Measurements from ENCODE around the gene CFL2. TPM values are rescaled to one million over a fixed set of nuclear protein-coding genes. Genes with fewer than 3 reads are reported as not detected.
A peak's percentile ranks its signal among the peaks of the same experiment; 100 is the strongest.

The CFL2 gene
- total and polyA plus RNA-seq, 2 of the 13 experiments (the other 11 are each of a cell fraction or from before 2014, with no cell fraction given): 114 to 158 TPM

GRCh38 chr14:34693228-34693939 is 21.0 kb downstream of the CFL2 start (continued):
- TF ChIP-seq, protein P1, sequence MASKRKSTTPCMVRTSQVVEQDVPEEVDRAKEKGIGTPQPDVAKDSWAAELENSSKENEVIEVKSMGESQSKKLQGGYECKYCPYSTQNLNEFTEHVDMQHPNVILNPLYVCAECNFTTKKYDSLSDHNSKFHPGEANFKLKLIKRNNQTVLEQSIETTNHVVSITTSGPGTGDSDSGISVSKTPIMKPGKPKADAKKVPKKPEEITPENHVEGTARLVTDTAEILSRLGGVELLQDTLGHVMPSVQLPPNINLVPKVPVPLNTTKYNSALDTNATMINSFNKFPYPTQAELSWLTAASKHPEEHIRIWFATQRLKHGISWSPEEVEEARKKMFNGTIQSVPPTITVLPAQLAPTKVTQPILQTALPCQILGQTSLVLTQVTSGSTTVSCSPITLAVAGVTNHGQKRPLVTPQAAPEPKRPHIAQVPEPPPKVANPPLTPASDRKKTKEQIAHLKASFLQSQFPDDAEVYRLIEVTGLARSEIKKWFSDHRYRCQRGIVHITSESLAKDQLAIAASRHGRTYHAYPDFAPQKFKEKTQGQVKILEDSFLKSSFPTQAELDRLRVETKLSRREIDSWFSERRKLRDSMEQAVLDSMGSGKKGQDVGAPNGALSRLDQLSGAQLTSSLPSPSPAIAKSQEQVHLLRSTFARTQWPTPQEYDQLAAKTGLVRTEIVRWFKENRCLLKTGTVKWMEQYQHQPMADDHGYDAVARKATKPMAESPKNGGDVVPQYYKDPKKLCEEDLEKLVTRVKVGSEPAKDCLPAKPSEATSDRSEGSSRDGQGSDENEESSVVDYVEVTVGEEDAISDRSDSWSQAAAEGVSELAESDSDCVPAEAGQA (IDR thresholded peaks at IDR 0.05; ENCODE audit: low read depth): no peak
- TF ChIP-seq, protein P1 (CRISPR knock-in tag; IDR thresholded peaks at IDR 0.05; ENCODE audit: borderline replicate concordance): no peak
- peak; percentile 49; the same call in 1 of the 2 replicates for TF ChIP-seq ARID2 (CRISPR knock-in tag; IDR thresholded peaks at IDR 0.05; ENCODE audit: borderline replicate concordance)
- TF ChIP-seq NR2F6 (IDR thresholded peaks at IDR 0.05): 0 out of 2 replicates have a peak, but pooled peaks have one; percentile 20
- peak; percentile 53; the same call in 1 of the 2 replicates for TF ChIP-seq NR2F6 (CRISPR knock-in tag; IDR thresholded peaks at IDR 0.05)
- TF ChIP-seq ZNF768 (CRISPR knock-in tag; IDR thresholded peaks at IDR 0.05): peak; percentile 39; the same call in 1 of the 2 replicates
- 0 out of 2 replicates have a peak, but pooled peaks have one; percentile 68 for TF ChIP-seq RELA (CRISPR knock-in tag; IDR thresholded peaks at IDR 0.05)
- no peak; the same call in 1 of the 2 replicates for TF ChIP-seq ZNF619 (CRISPR knock-in tag; IDR thresholded peaks at IDR 0.05)
- TF ChIP-seq FOXJ3 (CRISPR knock-in tag; IDR thresholded peaks at IDR 0.05; ENCODE audit: borderline replicate concordance): no peak
- TF ChIP-seq ZNF75D (CRISPR knock-in tag; IDR thresholded peaks at IDR 0.05; ENCODE audit: borderline replicate concordance): no peak
- TF ChIP-seq RXRA (CRISPR knock-in tag; IDR thresholded peaks at IDR 0.05): peak; percentile 58
- no peak for TF ChIP-seq ZNF678 (CRISPR knock-in tag; IDR thresholded peaks at IDR 0.05)
- TF ChIP-seq, protein P2, sequence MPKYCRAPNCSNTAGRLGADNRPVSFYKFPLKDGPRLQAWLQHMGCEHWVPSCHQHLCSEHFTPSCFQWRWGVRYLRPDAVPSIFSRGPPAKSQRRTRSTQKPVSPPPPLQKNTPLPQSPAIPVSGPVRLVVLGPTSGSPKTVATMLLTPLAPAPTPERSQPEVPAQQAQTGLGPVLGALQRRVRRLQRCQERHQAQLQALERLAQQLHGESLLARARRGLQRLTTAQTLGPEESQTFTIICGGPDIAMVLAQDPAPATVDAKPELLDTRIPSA (CRISPR knock-in tag; IDR thresholded peaks at IDR 0.05; ENCODE audit: borderline replicate concordance): no peak
- TF ChIP-seq ZNF773 (CRISPR knock-in tag; IDR thresholded peaks at IDR 0.05; ENCODE audit: borderline replicate concordance): 0 out of 2 replicates have a peak, but pooled peaks have one; percentile 56
- TF ChIP-seq RBAK (CRISPR knock-in tag; IDR thresholded peaks at IDR 0.05): no peak
- TF ChIP-seq MTF1 (CRISPR knock-in tag; IDR thresholded peaks at IDR 0.05): no peak
- TF ChIP-seq IRF9 (CRISPR knock-in tag; IDR thresholded peaks at IDR 0.05; ENCODE audit: borderline replicate concordance): peak; percentile 56; the same call in 1 of the 2 replicates
- no peak; the same call in 1 of the 2 replicates for TF ChIP-seq ZNF335 (CRISPR knock-in tag; IDR thresholded peaks at IDR 0.05)
- TF ChIP-seq NR3C1 (CRISPR knock-in tag; IDR thresholded peaks at IDR 0.05): no peak
- no peak for TF ChIP-seq ZNF17 (CRISPR knock-in tag; IDR thresholded peaks at IDR 0.05)
- no peak for TF ChIP-seq FOXA3 (CRISPR knock-in tag; IDR thresholded peaks at IDR 0.05)
- TF ChIP-seq ZNF205 (CRISPR knock-in tag; IDR thresholded peaks at IDR 0.05): peak; percentile 46; the same call in 1 of the 2 replicates
- TF ChIP-seq POLR2AphosphoS5 (IDR thresholded peaks at IDR 0.05; ENCODE audit: low read depth, low read length): peak; percentile 86
- peak; percentile 94 for TF ChIP-seq SMAD9 (CRISPR knock-in tag; IDR thresholded peaks at IDR 0.05)

All from HepG2 (cell line).